Loucy (cell line): ENCODE results near the gene CELA1.

Source experiments
- CTCF ChIP-seq: fragments of 200-600 bp; sonication (generic); conservative IDR thresholded peaks from 2 replicates; pipeline ENCODE4 v1.5.1; 2014; ENCODE audit warnings: mild to moderate bottlenecking, antibody characterized with exemption, low read length
- EZH2phosphoT487 ChIP-seq: fragments of 200-600 bp; IDR thresholded peaks from 2 replicates; pipeline ENCODE4 v1.6.1; 2018; ENCODE audit warnings: antibody characterized with exemption, mild to moderate bottlenecking, moderate library complexity, borderline replicate concordance

- TF ChIP-seq CTCF = peak; percentile 36
- no peak for TF ChIP-seq EZH2phosphoT487
Measured at GRCh38 chr12:51372021-51372420, 25.5 kb upstream of the CELA1 start.
